ENCODE data around the gene ADGB. TPM values are rescaled to one million over a fixed set of nuclear protein-coding genes. Genes with fewer than 3 reads are reported as not detected.

The ADGB gene
- total and polyA plus RNA-seq, 3 donors from 2014 or later, result 23.8 to 53.0 (median 28.8) TPM

GRCh38 chr6:146593986-146594385 lies 4.8 kb upstream of the ADGB start:
- TF ChIP-seq, protein P1, sequence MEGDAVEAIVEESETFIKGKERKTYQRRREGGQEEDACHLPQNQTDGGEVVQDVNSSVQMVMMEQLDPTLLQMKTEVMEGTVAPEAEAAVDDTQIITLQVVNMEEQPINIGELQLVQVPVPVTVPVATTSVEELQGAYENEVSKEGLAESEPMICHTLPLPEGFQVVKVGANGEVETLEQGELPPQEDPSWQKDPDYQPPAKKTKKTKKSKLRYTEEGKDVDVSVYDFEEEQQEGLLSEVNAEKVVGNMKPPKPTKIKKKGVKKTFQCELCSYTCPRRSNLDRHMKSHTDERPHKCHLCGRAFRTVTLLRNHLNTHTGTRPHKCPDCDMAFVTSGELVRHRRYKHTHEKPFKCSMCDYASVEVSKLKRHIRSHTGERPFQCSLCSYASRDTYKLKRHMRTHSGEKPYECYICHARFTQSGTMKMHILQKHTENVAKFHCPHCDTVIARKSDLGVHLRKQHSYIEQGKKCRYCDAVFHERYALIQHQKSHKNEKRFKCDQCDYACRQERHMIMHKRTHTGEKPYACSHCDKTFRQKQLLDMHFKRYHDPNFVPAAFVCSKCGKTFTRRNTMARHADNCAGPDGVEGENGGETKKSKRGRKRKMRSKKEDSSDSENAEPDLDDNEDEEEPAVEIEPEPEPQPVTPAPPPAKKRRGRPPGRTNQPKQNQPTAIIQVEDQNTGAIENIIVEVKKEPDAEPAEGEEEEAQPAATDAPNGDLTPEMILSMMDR (IDR thresholded peaks at IDR 0.05), result no peak
- TF ChIP-seq POLR2A (IDR thresholded peaks at IDR 0.05), result no peak
- no peak overlapping the region for H3K27ac ChIP-seq
- intact Hi-C loops (cut with DNase I; ENCODE audit: low total_unique reads), result no loop called here

DNA sequence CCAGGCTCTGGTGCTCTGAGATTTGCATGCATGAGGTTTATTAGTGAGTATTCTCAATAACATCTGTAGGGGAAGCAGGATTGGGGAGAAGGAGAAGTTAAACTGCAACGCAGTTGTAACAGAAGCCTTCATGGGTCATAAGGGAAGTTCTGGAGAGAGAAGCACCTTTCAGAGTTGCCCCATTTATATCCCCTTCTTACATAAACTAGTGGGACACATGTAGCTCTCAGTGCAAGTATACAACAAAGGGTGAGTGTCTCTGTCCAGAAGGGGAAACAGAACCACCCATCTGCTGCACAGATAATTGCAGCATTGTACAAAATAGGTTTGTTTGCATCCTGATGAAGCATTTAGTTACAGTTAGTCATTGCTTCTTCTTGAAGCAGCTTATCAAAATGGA lies 4.3 kb upstream of the ADGB start:
- no peaks in the 10 kb centered on the region for H3K36me3 ChIP-seq (ENCODE audit: low read depth, missing control alignments)
- intact Hi-C loops (cut with DNase I; ENCODE audit: low total_unique reads), result no loop called here
- DNase-seq, result no peak
- H3K4me3 ChIP-seq, result no peak overlapping the region
- WGBS, 2 donors, result 54 to 79% methylated on average over 1 of the region's 1 CpG
- no peak for TF ChIP-seq POLR2A (IDR thresholded peaks at IDR 0.05)
- TF ChIP-seq, protein P1 (IDR thresholded peaks at IDR 0.05), result no peak
- no peaks in the 10 kb centered on the region for H3K9me3 ChIP-seq
- no peaks in the 10 kb centered on the region for H3K27me3 ChIP-seq
- H3K4me1 ChIP-seq, result peaks cover 4% of the 10 kb centered on the region
- no peak overlapping the region for H3K27ac ChIP-seq

More at GRCh38 chr6:146593986-146594385, 4.8 kb upstream of the ADGB start:
- 84 to 97% methylated on average over 2 of the region's 2 CpGs for WGBS, 2 donors
- H3K27me3 ChIP-seq, result no peaks in the 10 kb centered on the region
- no peak overlapping the region for H3K4me3 ChIP-seq
- no peak for DNase-seq
- peaks cover 4% of the 10 kb centered on the region for H3K4me1 ChIP-seq
- H3K36me3 ChIP-seq (ENCODE audit: low read depth, missing control alignments), result no peaks in the 10 kb centered on the region
- H3K9me3 ChIP-seq, result no peaks in the 10 kb centered on the region

DNA sequence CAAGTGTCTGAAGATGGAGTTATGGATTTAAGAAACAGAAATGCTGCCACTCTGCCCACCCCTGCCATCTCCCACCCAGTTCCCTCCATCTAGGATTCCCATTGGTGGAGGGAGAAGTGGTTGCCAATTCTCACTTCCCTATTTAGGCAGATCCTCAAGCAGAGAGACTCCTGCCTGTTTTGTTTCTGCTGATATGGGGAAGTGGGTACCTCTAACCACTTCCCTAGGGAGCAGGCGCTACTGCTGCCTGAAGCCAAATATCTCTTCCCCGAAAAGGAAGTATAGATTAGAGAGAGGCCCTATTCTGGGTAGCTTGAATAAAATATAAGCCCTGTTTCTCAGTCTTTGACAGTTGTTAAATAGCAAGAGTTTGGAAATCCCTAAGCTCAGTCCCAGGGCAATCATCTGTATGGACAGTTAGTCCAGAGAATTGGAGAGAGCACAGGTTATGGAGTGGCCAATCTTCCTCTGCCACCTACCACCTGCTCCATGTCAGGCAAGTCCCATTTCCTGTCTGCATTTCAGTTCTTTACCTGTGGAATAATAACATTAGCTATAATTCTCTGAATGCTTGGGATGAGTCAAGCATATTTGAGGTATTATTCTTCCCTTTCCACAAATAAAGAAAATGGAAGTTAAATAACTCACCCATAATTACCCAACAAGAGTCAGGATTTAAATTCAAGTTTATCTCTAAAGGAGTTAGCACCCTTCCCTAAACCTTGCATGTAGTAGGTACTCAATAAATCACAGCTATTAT lies 2.6 kb upstream of the ADGB start:
- TF ChIP-seq POLR2A (IDR thresholded peaks at IDR 0.05), result no peak
- TF ChIP-seq, protein P1 (IDR thresholded peaks at IDR 0.05), result no peak
- Histone ChIP-seq H3K36me3 (ENCODE audit: low read depth, missing control alignments) (no peaks in the 10 kb centered on the region), H3K27ac (no peak overlapping the region), H3K9me3 (no peaks in the 10 kb centered on the region), H3K4me3 (no peak overlapping the region), H3K27me3 (no peaks in the 10 kb centered on the region), H3K4me1 (peaks cover 4% of the 10 kb centered on the region)
- 55 to 70% methylated on average over 2 of the region's 2 CpGs for WGBS, 2 donors
- intact Hi-C loops (cut with DNase I; ENCODE audit: low total_unique reads), result no loop called here
- DNase-seq, result no peak

DNA sequence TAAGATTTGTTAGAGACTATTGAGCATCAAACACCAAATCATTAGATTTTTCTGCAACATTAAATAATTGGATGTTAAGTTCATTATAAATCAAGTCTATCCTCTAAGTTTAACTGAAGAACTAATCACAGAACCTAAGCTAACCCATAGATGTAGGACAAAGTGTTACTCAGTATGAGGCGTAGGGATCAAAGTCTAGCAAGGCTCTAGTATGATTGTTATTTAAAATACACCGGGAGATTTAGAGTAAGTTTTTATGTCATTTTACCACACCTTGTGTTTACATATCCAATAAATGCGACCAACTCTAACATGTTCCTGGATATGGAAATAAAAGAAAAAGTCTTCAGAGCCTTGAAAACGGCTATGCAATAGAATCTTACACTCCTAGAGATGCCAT lies 2.6 kb downstream of the ADGB start:
- TF ChIP-seq, protein P1 (IDR thresholded peaks at IDR 0.05), result no peak
- TF ChIP-seq POLR2A (IDR thresholded peaks at IDR 0.05), result no peak
- Histone ChIP-seq H3K36me3 (ENCODE audit: low read depth, missing control alignments) (no peaks in the 10 kb centered on the region), H3K4me1 (peaks cover 4% of the 10 kb centered on the region), H3K27ac (no peak overlapping the region), H3K4me3 (no peak overlapping the region), H3K27me3 (no peaks in the 10 kb centered on the region), H3K9me3 (no peaks in the 10 kb centered on the region)
- no peak for DNase-seq
- WGBS, 2 donors, result 57 to 69% methylated on average over 4 of the region's 4 CpGs
- intact Hi-C loops (cut with DNase I; ENCODE audit: low total_unique reads), result no loop called here

DNA sequence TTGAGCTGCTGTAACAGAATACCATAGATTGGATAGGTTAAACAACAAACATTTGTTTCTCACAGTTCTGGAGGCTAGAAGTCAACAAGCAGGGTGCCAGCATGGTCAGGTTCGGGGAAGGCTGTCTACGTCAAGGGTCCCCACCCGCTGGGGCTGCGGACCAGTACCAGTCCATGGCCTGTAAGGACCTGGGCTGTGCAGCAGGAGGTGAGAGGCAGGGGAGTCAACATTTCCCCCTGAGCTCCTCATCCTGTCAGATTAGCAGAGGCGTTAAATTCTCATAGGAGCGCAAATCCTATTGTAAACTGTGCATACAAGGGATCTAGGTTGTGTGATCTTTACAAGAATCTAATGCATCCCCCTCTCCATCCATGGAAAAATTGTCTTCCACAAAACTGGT lies 3.8 kb downstream of the ADGB start:
- intact Hi-C loops (cut with DNase I; ENCODE audit: low total_unique reads), result no loop called here
- Histone ChIP-seq H3K27ac (no peak overlapping the region), H3K4me3 (no peak overlapping the region), H3K9me3 (no peaks in the 10 kb centered on the region), H3K36me3 (ENCODE audit: low read depth, missing control alignments) (no peaks in the 10 kb centered on the region), H3K4me1 (peaks cover 4% of the 10 kb centered on the region), H3K27me3 (no peaks in the 10 kb centered on the region)
- no peak for DNase-seq
- 77 to 85% methylated on average over 6 of the region's 6 CpGs for WGBS, 2 donors
- TF ChIP-seq POLR2A (IDR thresholded peaks at IDR 0.05), result no peak
- TF ChIP-seq, protein P1 (IDR thresholded peaks at IDR 0.05), result no peak
